ENCODE results near the gene CYP4B1. TPM values are rescaled to one million over a fixed set of nuclear protein-coding genes. Genes with fewer than 3 reads are reported as not detected.

CYP4B1 gene
- total RNA-seq, 4 donors from 2014 or later, result 188 to 420 (median 269) TPM

GRCh38 chr1:46809904-46810303 lies 11.1 kb downstream of the CYP4B1 start:
- no peak for TF ChIP-seq CTCF (IDR thresholded peaks at IDR 0.05)
- no peak for DNase-seq (ENCODE audit: low spot score)
- no peak for ATAC-seq (ENCODE audit: low FRiP score)

GRCh38 chr1:46810596-46810995 lies 11.8 kb downstream of the CYP4B1 start:
- no peak for TF ChIP-seq CTCF (IDR thresholded peaks at IDR 0.05)
- DNase-seq (ENCODE audit: low spot score) (no peak), ATAC-seq (ENCODE audit: low FRiP score) (no peak)

- no peak for ATAC-seq (ENCODE audit: low FRiP score)
- TF ChIP-seq CTCF (IDR thresholded peaks at IDR 0.05), result no peak
- DNase-seq (ENCODE audit: low spot score), result no peak
Observed at GRCh38 chr1:46811053-46811452, 12.2 kb downstream of the CYP4B1 start.

- no peak for DNase-seq (ENCODE audit: low spot score)
- ATAC-seq (ENCODE audit: low FRiP score), result no peak
- TF ChIP-seq CTCF (IDR thresholded peaks at IDR 0.05), result no peak
Observed at GRCh38 chr1:46812065-46812963, 13.5 kb downstream of the CYP4B1 start.

GRCh38 chr1:46812996-46813857 lies 14.4 kb downstream of the CYP4B1 start:
- ATAC-seq (ENCODE audit: low FRiP score) (no peak), DNase-seq (ENCODE audit: low spot score) (no peak)
- no peak for TF ChIP-seq CTCF (IDR thresholded peaks at IDR 0.05)

GRCh38 chr1:46813858-46814396 lies 15.1 kb downstream of the CYP4B1 start:
- ATAC-seq (ENCODE audit: low FRiP score) (no peak), DNase-seq (ENCODE audit: low spot score) (no peak)
- no peak for TF ChIP-seq CTCF (IDR thresholded peaks at IDR 0.05)
